Measurements from ENCODE around the gene UFSP1.

UFSP1 gene

DNA sequence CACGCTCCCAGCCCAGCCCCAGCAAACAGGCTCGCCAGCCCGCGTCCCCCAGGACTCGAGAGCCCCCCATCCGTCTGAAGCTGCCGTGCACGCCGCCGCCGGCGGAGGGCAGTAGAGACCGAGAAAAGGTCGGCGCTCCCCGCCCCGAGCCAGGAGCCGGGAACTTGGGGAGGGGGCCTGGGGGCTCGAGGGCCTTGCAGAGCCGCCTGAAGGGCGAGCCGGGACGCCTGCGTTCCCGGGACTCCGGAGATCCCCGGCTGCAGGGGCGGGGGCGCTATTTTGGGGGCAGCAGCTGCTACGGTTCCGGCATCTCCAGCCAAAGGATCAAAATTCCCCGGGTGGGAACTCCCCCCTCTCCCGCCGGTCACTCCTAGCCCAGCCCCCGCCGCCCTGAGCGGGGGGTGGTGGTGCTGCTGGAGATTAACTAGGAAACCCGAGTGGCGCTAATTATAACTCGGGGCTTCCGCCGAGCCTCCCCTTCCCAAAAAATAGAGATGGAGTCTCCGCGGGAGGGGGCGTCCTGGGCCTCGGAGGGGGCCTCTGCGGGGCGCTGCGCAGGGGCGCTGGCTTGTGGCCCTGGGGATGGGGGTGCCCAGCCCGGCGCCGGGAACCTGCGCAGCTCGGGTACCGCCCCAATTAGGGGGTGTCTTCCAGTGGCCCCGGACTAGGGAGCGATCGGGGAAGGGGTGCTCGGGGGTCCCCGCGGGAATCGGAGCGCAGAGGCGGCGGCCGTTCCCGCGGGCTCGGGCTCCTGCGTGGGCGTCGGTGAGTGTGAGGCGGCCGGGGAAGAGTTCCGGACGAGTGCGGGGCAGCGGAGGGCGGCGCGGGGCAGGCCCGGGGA lies 5.6 kb upstream of the UFSP1 start:
- DNase-seq = no peak

- DNase-seq = no peak
Observed at GRCh38 chr7:100893910-100894721, 4.6 kb upstream of the UFSP1 start.

DNA sequence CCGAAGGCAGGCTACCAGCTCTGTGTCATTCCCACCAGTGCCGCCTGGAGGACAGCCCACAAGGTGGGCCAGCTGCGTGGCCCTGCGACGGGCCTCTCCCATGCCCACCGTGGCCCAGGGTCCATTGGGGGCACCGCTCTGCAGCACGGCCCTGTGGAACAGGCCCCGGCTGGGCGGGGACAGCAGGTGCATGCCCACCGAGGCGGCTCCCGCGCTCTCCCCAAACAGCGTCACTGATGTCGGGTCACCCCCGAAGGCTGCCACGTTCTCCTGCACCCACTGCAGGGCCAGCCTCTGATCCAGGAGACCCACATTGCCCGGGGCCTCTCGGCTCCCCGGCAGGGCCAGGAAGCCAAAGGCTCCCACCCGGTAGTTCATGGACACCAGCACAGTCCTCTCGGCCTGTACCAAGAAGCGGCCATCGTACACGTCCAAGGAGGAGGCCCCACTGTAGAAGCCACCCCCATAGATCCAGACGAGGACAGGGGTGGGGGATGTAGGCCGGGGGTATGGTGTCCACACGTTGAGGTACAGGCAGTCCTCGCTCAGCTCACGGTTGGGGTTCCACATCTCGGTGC lies 3.9 kb upstream of the UFSP1 start:
- no peak for DNase-seq

GRCh38 chr7:100892364-100893317 lies 3.1 kb upstream of the UFSP1 start:
- no peak for DNase-seq

DNA sequence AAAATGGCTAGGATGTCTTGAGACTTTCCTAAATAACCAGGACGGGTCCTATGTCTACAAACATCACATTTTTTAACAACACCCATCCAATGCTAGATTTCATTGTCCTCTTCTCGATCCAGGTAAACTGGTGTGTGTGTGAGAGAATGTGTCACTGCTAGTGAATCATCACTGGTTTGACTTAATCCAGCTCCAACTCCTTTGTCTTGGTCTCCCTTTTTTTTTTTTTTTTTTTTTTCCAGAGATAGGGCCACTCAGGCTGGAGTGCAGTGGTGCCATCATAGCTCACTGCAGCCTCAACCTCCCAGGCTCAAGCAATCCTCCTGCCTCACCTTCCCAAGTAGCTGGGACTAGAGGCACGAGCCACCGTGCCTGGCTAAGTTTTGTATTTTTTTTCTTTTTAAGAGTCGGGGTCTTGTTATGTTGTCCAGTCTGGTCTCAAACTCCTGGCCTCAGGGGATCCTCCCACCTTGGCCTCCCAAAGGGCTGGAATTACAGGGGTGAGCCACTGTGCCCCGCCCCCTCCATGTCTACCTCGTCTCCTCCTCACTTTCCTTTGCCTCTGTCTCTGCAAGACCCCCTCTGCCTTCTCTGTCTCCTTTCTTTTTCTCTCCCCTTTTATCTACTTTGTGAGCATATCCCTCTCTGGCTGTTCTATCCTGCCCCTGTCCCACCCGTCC lies 2.2 kb upstream of the UFSP1 start:
- DNase-seq = no peak

GRCh38 chr7:100890653-100891567 lies 1.4 kb upstream of the UFSP1 start:
- DNase-seq = no peak

GRCh38 chr7:100888291-100888987 lies 1.1 kb downstream of the UFSP1 start:
- DNase-seq = no peak

GRCh38 chr7:100887516-100888290 lies 1.8 kb downstream of the UFSP1 start:
- no peak for DNase-seq

DNA sequence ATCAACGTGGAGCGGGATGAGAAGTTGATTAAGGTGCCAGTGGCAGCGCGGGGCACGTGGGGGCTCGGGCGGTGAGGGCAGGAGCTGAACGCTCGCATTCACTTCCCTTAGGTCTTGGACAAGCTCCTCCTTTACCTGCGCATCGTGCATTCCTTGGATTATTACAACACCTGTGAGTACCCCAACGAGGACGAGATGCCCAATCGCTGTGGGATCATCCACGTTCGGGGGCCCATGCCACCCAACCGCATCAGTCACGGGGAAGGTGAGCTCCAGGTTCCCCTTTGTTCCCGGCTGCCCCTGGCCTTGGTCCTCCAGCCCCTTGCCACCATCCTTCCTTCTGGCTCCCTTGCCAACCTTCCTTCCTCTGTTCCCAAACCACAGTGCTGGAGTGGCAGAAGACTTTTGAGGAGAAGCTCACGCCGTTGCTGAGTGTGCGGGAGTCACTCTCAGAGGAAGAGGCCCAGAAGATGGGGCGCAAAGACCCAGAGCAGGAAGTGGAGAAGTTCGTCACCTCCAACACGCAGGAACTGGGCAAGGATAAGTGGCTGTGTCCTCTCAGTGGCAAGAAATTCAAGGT lies 2.5 kb downstream of the UFSP1 start:
- DNase-seq = no peak

- DNase-seq = no peak
Observed at GRCh38 chr7:100886142-100886935, 3.2 kb downstream of the UFSP1 start.

- DNase-seq = no peak
Observed at GRCh38 chr7:100885440-100886141, 3.9 kb downstream of the UFSP1 start.

GRCh38 chr7:100884736-100885439 lies 4.6 kb downstream of the UFSP1 start:
- no peak for DNase-seq

DNA sequence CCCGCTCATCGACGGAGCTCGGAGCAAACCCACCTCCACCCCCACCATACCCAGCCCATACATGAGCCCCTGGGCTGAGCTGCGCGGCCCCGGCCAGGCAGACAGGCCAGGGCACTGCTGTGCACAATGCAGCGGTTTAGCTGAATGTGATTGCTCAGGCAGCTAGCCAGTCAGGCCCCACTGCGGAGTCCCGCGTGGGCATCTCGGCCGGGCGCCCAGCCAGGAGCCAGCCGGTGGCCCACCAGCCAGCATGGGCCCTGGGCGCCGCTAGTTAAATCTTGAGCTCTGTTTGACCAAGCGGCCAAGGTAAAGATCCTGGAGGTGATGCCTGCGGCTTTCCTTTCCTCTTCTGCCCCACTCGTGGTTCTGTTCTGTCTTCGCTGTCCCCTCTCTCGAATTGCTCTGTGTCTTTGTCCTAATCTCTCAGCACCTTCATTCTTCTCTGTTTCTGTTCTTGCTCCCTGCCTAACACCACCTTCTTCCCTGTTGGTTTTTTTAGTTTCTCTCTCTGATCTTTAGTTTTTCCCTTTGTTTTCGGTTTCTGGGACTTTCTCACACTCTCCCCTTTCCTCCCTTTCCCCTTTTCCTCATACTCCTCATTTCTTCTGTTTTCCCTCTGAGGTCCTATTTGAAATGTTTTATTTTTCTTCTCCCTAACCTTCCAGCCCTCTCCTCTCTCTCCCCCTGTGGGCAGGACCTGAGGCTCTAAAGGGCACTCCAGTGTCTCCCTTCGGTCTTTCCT lies 6.6 kb downstream of the UFSP1 start:
- DNase-seq = no peak

GRCh38 chr7:100882201-100882600 lies 7.3 kb downstream of the UFSP1 start:
- DNase-seq = no peak

GRCh38 chr7:100881136-100881535 lies 8.4 kb downstream of the UFSP1 start:
- no peak for DNase-seq

DNA sequence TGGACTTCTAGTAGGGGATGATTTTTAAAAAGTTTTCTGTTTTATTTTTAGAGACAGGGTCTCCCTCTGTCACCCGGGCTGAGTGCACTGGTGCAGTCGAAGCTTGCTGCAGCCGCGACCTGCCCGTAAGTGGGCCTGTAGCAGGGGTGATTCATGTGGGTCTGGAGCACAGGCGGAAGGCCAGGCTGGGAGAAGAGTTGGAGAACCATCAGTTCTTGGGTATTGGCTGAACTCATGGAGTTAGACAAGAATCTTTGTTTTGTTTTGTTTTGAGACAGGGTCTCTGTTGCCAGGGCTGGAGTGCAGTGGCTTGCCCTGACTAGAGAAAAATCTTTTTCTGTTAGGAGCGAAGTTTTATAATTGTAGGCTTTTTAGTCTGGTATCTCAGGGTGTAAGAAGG lies 8.9 kb downstream of the UFSP1 start:
- DNase-seq = no peak
